Measurements from ENCODE around the gene DLG5. TPM values are rescaled to one million over a fixed set of nuclear protein-coding genes. Genes with fewer than 3 reads are reported as not detected.
A peak's percentile ranks its signal among the peaks of the same experiment; 100 is the strongest.

Gene DLG5
- total and polyA plus RNA-seq, 9 of the 15 experiments (the other 6 are each of a cell fraction or from before 2014, with no cell fraction given): 1.4 to 26.8 (median 11.2) TPM

- TF ChIP-seq THRA (IDR thresholded peaks at IDR 0.05): no peak
- TF ChIP-seq ZNF217 (CRISPR knock-in tag; IDR thresholded peaks at IDR 0.05): no peak
- no peak for TF ChIP-seq HMG20A (CRISPR knock-in tag; conservative IDR thresholded peaks at IDR 0.05)
- no peak for TF ChIP-seq ZBTB43 (CRISPR knock-in tag; IDR thresholded peaks at IDR 0.05)
- no peak for TF ChIP-seq JUND (IDR thresholded peaks at IDR 0.05; ENCODE audit: borderline replicate concordance, low read depth, low read length)
- TF ChIP-seq JUND (tag; IDR thresholded peaks at IDR 0.05; ENCODE audit: borderline replicate concordance, low read depth, low read length): 0 out of 3 replicates have a peak, but pooled peaks have one; percentile 19
- peak; percentile 43 for TF ChIP-seq RBM25 (IDR thresholded peaks at IDR 0.05; ENCODE audit: low read depth, low read length, severe bottlenecking)
- TF ChIP-seq DNMT1 (IDR thresholded peaks at IDR 0.05): no peak
- TF ChIP-seq ZNF57 (CRISPR knock-in tag; IDR thresholded peaks at IDR 0.05): no peak
- TF ChIP-seq FOXA1 (IDR thresholded peaks at IDR 0.05; ENCODE audit: borderline replicate concordance): no peak
- TF ChIP-seq SAFB (IDR thresholded peaks at IDR 0.05; ENCODE audit: borderline replicate concordance, low read depth, low read length): no peak
- TF ChIP-seq ELF1 (tag; IDR thresholded peaks at IDR 0.05): no peak
- no peak for TF ChIP-seq GATAD2B (IDR thresholded peaks at IDR 0.05; ENCODE audit: borderline replicate concordance)
- no peak for TF ChIP-seq NRF1 (conservative IDR thresholded peaks at IDR 0.05 in 1 of 2, IDR thresholded peaks at IDR 0.05 in 1 of 2)
Observed at GRCh38 chr10:77862595-77862994, 64.0 kb downstream of the DLG5 start (continued).
